Cardiac septum (tissue), 1 donor: ENCODE results near the gene ADTRP. TPM values are rescaled to one million over a fixed set of nuclear protein-coding genes. Genes with fewer than 3 reads are reported as not detected.
A peak's percentile ranks its signal among the peaks of the same experiment; 100 is the strongest.

Experiments
- DNase-seq: peaks from one replicate; pipeline ENCODE4 v3.0.0-alpha.2; 2020; ENCODE audit warnings: low spot score
- intact Hi-C: fragments of 100-400 bp; cut with DNase I; formaldehyde crosslinking; loops from one replicate; pipeline ENCODE4 v1.14.0; 2022
- total RNA-seq: library from RNA; stranded (reverse); fragmentation: NEBNext Ultra II Directional; extraction: Animal tissue kit (Norgen Biotek cat#: 25700); gene quantifications from one replicate; pipeline ENCODE4 v1.2.1, GENCODE V29; 2021
- donor health status: DM: no; HTN: no; CAD: no.

Gene ADTRP
- total RNA-seq, 1 donor from 2014 or later, result not detected

GRCh38 chr6:11779329-11780096 lies 910 bp upstream of the ADTRP start:
- intact Hi-C loops, result no loop called here
- DNase-seq, result no peak

GRCh38 chr6:11778036-11778435 lies 567 bp downstream of the ADTRP start:
- no peak for DNase-seq
- intact Hi-C loops, result no loop called here

- intact Hi-C loops, result no loop called here
- DNase-seq, result no peak
Measured at GRCh38 chr6:11775791-11776409, 2.7 kb downstream of the ADTRP start.

- intact Hi-C loops, result no loop called here
- DNase-seq, result no peak
Measured at GRCh38 chr6:11774426-11774825, 4.2 kb downstream of the ADTRP start.

- intact Hi-C loops, result no loop called here
- no peak for DNase-seq
Measured at GRCh38 chr6:11773581-11773980, 5.0 kb downstream of the ADTRP start.

- DNase-seq, result no peak
- intact Hi-C loops, result no loop called here
Measured at GRCh38 chr6:11773013-11773412, 5.6 kb downstream of the ADTRP start.

GRCh38 chr6:11772109-11772825 lies 6.3 kb downstream of the ADTRP start:
- intact Hi-C loops, result no loop called here
- DNase-seq, result no peak

GRCh38 chr6:11771473-11772048 lies 7.0 kb downstream of the ADTRP start:
- intact Hi-C loops, result no loop called here
- DNase-seq, result no peak

- intact Hi-C loops, result loop anchor here (1.0 kb wide), 1 partner anchor 238 kb away; no protein-coding TSS in a partner anchor
- DNase-seq, result peak; percentile 91
Measured at GRCh38 chr6:11770546-11771466, 7.8 kb downstream of the ADTRP start.

- no peak for DNase-seq
- intact Hi-C loops, result loop anchor here (1.0 kb wide), 1 partner anchor 239 kb away; no protein-coding TSS in a partner anchor
Measured at GRCh38 chr6:11769811-11770545, 8.6 kb downstream of the ADTRP start.

GRCh38 chr6:11769244-11769643 lies 9.4 kb downstream of the ADTRP start:
- intact Hi-C loops, result no loop called here
- DNase-seq, result no peak

- intact Hi-C loops, result no loop called here
- no peak for DNase-seq
Measured at GRCh38 chr6:11767978-11768756, 10.4 kb downstream of the ADTRP start.

GRCh38 chr6:11767458-11767857 lies 11.1 kb downstream of the ADTRP start:
- intact Hi-C loops, result no loop called here

GRCh38 chr6:11766589-11767450 lies 11.8 kb downstream of the ADTRP start:
- intact Hi-C loops, result no loop called here
- DNase-seq, result no peak

More at GRCh38 chr6:11767458-11767857, 11.1 kb downstream of the ADTRP start:
- no peak for DNase-seq

- intact Hi-C loops, result no loop called here
- DNase-seq, result no peak
Measured at GRCh38 chr6:11766043-11766442, 12.6 kb downstream of the ADTRP start.

- intact Hi-C loops, result no loop called here
- DNase-seq, result no peak
Measured at GRCh38 chr6:11764250-11764604, 14.4 kb downstream of the ADTRP start.
